ENCODE data around the gene IMPDH1. TPM values are rescaled to one million over a fixed set of nuclear protein-coding genes. Genes with fewer than 3 reads are reported as not detected.

The IMPDH1 gene
- total RNA-seq, 1 donor from 2014 or later, result 17.4 TPM

DNA sequence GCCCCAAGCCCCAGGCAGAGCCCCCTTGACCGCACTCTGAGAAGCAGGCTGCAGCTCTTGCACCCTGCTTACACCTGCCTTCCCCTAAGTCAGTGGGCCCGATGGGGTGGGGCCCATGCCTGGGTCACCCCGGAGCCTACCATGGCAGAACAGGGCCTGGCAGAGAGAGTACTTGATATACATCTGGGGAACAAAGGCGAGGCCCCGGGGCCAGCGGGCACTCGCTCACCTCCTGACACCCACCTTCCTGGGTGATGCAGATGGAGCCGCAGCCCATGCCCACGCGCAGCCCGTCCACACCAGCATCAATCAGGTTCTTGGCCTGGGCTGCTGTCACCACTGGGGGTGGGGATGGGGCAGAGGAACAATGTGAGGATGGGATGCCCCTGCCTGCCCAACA, 13.4 kb downstream of the IMPDH1 start:
- Histone ChIP-seq H3K4me3 (no peak overlapping the region), H3K27me3 (ENCODE audit: low read depth) (no peaks in the 10 kb centered on the region), H3K36me3 (peaks cover 80% of the 10 kb centered on the region), H3K4me1 (no peaks in the 10 kb centered on the region), H3K27ac (replicated peaks) (no peak overlapping the region), H3K9me3 (replicated peaks) (no peaks in the 10 kb centered on the region)
- intact Hi-C loops (cut with micrococcal nuclease), result no loop called here
- TF ChIP-seq, protein P1, sequence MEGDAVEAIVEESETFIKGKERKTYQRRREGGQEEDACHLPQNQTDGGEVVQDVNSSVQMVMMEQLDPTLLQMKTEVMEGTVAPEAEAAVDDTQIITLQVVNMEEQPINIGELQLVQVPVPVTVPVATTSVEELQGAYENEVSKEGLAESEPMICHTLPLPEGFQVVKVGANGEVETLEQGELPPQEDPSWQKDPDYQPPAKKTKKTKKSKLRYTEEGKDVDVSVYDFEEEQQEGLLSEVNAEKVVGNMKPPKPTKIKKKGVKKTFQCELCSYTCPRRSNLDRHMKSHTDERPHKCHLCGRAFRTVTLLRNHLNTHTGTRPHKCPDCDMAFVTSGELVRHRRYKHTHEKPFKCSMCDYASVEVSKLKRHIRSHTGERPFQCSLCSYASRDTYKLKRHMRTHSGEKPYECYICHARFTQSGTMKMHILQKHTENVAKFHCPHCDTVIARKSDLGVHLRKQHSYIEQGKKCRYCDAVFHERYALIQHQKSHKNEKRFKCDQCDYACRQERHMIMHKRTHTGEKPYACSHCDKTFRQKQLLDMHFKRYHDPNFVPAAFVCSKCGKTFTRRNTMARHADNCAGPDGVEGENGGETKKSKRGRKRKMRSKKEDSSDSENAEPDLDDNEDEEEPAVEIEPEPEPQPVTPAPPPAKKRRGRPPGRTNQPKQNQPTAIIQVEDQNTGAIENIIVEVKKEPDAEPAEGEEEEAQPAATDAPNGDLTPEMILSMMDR (IDR thresholded peaks at IDR 0.05; ENCODE audit: borderline replicate concordance), result no peak
- no peak for DNase-seq

GRCh38 chr7:128395748-128396147, 14.0 kb downstream of the IMPDH1 start:
- TF ChIP-seq, protein P1 (IDR thresholded peaks at IDR 0.05; ENCODE audit: borderline replicate concordance), result no peak
- H3K36me3 ChIP-seq, result peaks cover 74% of the 10 kb centered on the region

GRCh38 chr7:128394904-128395496, 14.8 kb downstream of the IMPDH1 start:
- intact Hi-C loops (cut with micrococcal nuclease), result no loop called here
- TF ChIP-seq, protein P1 (IDR thresholded peaks at IDR 0.05; ENCODE audit: borderline replicate concordance), result no peak
- no peaks in the 10 kb centered on the region for H3K9me3 ChIP-seq (replicated peaks)
- no peaks in the 10 kb centered on the region for H3K27me3 ChIP-seq (ENCODE audit: low read depth)
- DNase-seq, result no peak
- no peaks in the 10 kb centered on the region for H3K4me1 ChIP-seq
- H3K36me3 ChIP-seq, result peaks cover 67% of the 10 kb centered on the region
- H3K4me3 ChIP-seq, result no peak overlapping the region
- no peak overlapping the region for H3K27ac ChIP-seq (replicated peaks)

More at GRCh38 chr7:128395748-128396147, 14.0 kb downstream of the IMPDH1 start:
- DNase-seq, result no peak
- H3K27me3 ChIP-seq (ENCODE audit: low read depth), result no peaks in the 10 kb centered on the region
- intact Hi-C loops (cut with micrococcal nuclease), result no loop called here
- H3K4me1 ChIP-seq, result no peaks in the 10 kb centered on the region
- no peaks in the 10 kb centered on the region for H3K9me3 ChIP-seq (replicated peaks)
- no peak overlapping the region for H3K4me3 ChIP-seq
- no peak overlapping the region for H3K27ac ChIP-seq (replicated peaks)

DNA sequence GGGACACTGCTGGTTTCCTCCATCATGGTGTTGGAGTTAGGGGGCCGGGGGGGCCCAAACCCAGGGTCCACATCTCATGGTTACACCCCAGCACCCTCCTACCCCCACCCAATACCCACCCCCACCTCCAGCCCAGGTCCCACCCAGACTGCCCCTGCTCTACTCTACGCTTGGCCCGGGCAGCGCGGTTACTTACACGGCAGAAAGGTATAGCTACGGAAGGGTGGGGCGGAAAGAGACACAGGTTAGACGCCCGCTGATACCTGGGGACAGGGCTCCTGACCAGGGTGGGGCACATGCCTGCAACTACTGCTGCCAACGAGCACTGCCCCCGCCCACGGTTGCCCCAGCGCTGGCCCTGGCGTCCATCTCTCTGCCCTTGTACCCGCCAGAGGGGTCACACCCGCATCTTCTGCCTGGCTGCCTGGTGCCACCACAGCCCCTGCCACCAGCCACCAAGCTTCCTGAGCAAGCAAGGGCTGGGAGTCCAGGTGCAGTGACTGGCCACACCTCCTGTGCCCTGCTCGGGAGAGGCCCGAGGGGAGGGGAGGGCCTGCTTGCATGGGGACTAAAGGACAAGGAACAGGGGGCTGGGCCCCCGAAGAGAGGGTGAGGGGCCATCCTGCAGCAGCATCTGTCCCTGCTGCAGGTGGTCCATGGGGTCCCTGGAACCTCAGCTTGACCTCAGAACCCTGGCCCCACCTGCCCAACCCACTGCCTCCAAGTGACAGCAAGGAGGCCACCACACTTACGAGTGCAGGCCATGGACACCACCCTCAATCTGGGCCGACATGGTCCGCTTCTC, 16.1 kb downstream of the IMPDH1 start:
- Histone ChIP-seq H3K27ac (replicated peaks) (no peak overlapping the region), H3K9me3 (replicated peaks) (no peaks in the 10 kb centered on the region), H3K36me3 (peaks cover 56% of the 10 kb centered on the region), H3K4me3 (no peak overlapping the region), H3K27me3 (ENCODE audit: low read depth) (peaks cover 4% of the 10 kb centered on the region), H3K4me1 (no peaks in the 10 kb centered on the region)
- intact Hi-C loops (cut with micrococcal nuclease), result no loop called here
- DNase-seq, result no peak
- TF ChIP-seq, protein P1 (IDR thresholded peaks at IDR 0.05; ENCODE audit: borderline replicate concordance), result no peak

GRCh38 chr7:128392446-128393327, 17.1 kb downstream of the IMPDH1 start:
- Histone ChIP-seq H3K27me3 (ENCODE audit: low read depth) (peaks cover 13% of the 10 kb centered on the region), H3K36me3 (peaks cover 49% of the 10 kb centered on the region), H3K9me3 (replicated peaks) (no peaks in the 10 kb centered on the region), H3K4me1 (peaks cover 3% of the 10 kb centered on the region), H3K4me3 (no peak overlapping the region), H3K27ac (replicated peaks) (no peak overlapping the region)
- no peak for DNase-seq
- TF ChIP-seq, protein P1 (IDR thresholded peaks at IDR 0.05; ENCODE audit: borderline replicate concordance), result no peak
- intact Hi-C loops (cut with micrococcal nuclease), result no loop called here

All from left ventricle myocardium inferior (tissue), 1 donor.